Testis (tissue), 2 donors: ENCODE results near the gene KIF5C.

ENCODE experiments used
- CTCF ChIP-seq, 3 experiments: fragments of 450-650 bp in 2 of 3; fragments of 200-600 bp in 1 of 3; sonication (generic) in 1 of 3; IDR thresholded peaks; one replicate each; pipeline ENCODE4 v1.5.1; 2016 to 2019; ENCODE audit warnings: antibody characterized with exemption in 3 of 3, mild to moderate bottlenecking in 2 of 3, moderate library complexity in 1 of 3
- POLR2A ChIP-seq: fragments of 450-650 bp; IDR thresholded peaks from one replicate; pipeline ENCODE4 v1.6.1; 2017; ENCODE audit warnings: antibody characterized with exemption, mild to moderate bottlenecking, moderate library complexity

GRCh38 chr2:148913492-148913891 lies 38.5 kb downstream of the KIF5C start:
- TF ChIP-seq CTCF (IDR thresholded peaks at IDR 0.05), result no peak
- no peak for TF ChIP-seq POLR2A
